Stomach (tissue), 4 donors: ENCODE data around the gene ROCK1.

Experiments
- CTCF ChIP-seq, 7 experiments: fragments of 450-650 bp in 4 of 7; fragments of 200-600 bp in 3 of 7; sonication (generic) in 3 of 7; IDR thresholded peaks; one replicate each; pipeline ENCODE4 v1.5.1; 2016 to 2019; ENCODE audit warnings: antibody characterized with exemption in 7 of 7, control low read depth in 2 of 7, mild to moderate bottlenecking in 1 of 7
- POLR2AphosphoS5 ChIP-seq, 3 donors: sonication (generic); formaldehyde crosslinking; IDR thresholded peaks; one replicate each; pipeline ENCODE4 v1.6.1; 2016; ENCODE audit warnings: antibody characterized with exemption in 3 of 3

GRCh38 chr18:21110713-21111345, 784 bp downstream of the ROCK1 start:
- TF ChIP-seq POLR2AphosphoS5 (IDR thresholded peaks at IDR 0.05), result no peak
- TF ChIP-seq CTCF (IDR thresholded peaks at IDR 0.05), result no peak
